Activated CD4-positive, alpha-beta T cell treated with anti-CD3 and anti-CD28 coated beads for 36 hours (primary cell): ENCODE measurements around the gene NTN1. TPM values are rescaled to one million over a fixed set of nuclear protein-coding genes. Genes with fewer than 3 reads are reported as not detected.
A peak's percentile ranks its signal among the peaks of the same experiment; 100 is the strongest.
"Not testable (repeated sequence)": the region's sequence is repeated elsewhere in the genome, so short reads cannot be mapped to it uniquely, and the experiment has no call there.

Experiments used
- ATAC-seq: fragments of 200-7000 bp; cut with Tn5 transposase; one replicate; pipeline ENCODE4 v1.10.0; 2021; ENCODE audit warnings: mild to moderate bottlenecking, moderate library complexity
- CTCF ChIA-PET: fragments of 350-600 bp; sonication (Branson Sonifier 250); formaldehyde crosslinking; loops from one replicate; lab custom pipeline; 2021; ENCODE audit warnings: antibody characterized with exemption; lab: Charles Lee
- POLR2A ChIA-PET: fragments of 350-600 bp; sonication (Branson Sonifier 250); formaldehyde crosslinking; loops from one replicate; lab custom pipeline; 2021; ENCODE audit warnings: antibody characterized with exemption, inconsistent platforms; lab: Charles Lee
- DNase-seq: peaks from one replicate; pipeline ENCODE4 v3.0.0-alpha.2; 2020
- H3K27ac Mint-ChIP-seq: one replicate; pipeline ENCODE4 v1.8.0; 2021; ENCODE audit warnings: mixed read lengths
- H3K27me3 Mint-ChIP-seq: one replicate; pipeline ENCODE4 v1.8.0; 2021; ENCODE audit warnings: mixed read lengths
- H3K36me3 Mint-ChIP-seq: one replicate; pipeline ENCODE4 v1.8.0; 2021; ENCODE audit warnings: low read depth, mixed read lengths
- H3K4me1 Mint-ChIP-seq: one replicate; pipeline ENCODE4 v1.8.0; 2021; ENCODE audit warnings: mixed read lengths
- H3K4me3 Mint-ChIP-seq: one replicate; pipeline ENCODE4 v1.8.0; 2021; ENCODE audit warnings: mild to moderate bottlenecking, moderate library complexity, mixed read lengths
- H3K9me3 Mint-ChIP-seq: one replicate; pipeline ENCODE4 v1.8.0; 2021; ENCODE audit warnings: low read depth, mixed read lengths
- intact Hi-C, 2 experiments: fragments of 100-400 bp; cut with DNase I in 1 of 2; cut with micrococcal nuclease in 1 of 2; formaldehyde crosslinking; loops; one replicate each; pipeline versions ENCODE4 v1.14.2 to v1.15.1; 2022 to 2024; cut with DNase I, micrococcal nuclease
- total RNA-seq, 2 experiments: library from RNA; stranded (reverse); gene quantifications; one replicate each; pipeline ENCODE4 v1.2.3, GENCODE V29; 2021

NTN1 gene
- total RNA-seq, 2 experiments from 2014 or later = 0.60 to 0.71 TPM

DNA sequence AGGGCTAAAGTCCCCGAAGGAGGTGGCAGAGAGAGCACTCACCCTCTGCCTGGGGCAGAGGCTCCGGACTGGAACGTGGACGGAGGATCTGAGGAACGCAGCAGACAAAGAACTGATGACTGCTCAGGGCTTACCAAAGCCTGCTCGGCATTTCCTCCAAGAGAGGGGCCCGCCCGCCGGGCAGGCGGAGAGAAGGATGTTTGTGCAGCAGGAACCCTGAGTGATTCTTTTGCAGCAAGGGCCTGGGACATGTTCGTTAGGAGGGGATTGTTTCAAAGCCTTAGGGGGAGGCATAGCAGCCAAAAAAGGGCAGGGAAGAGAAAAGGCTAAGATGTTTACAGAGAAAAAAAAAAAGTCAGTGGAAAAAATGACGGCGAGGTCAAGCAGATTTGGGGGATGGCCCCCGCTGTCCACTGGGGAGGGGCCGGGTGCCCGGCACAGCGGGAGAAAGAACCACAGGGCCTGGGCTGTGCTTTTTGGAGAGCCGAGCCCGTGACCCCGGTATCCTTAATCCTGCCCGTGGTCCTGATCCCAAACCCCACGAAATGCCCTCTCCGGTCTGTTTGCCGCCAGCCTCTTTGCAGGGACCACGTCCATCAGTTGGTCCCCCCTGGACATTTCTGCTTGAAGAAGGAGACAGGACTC is 129.3 kb downstream of the NTN1 start:
- ATAC-seq (no peak), DNase-seq (no peak)
- intact Hi-C loops = no loop called here
- H3K4me3 Mint-ChIP-seq = no peak overlapping the region
- ChIA-PET CTCF (no interaction called here), POLR2A (no interaction called here)
- H3K27ac Mint-ChIP-seq = no peak overlapping the region
- no peaks in the 10 kb centered on the region for H3K9me3 Mint-ChIP-seq
- no peaks in the 10 kb centered on the region for H3K4me1 Mint-ChIP-seq
- H3K27me3 Mint-ChIP-seq = peaks cover 4% of the 10 kb centered on the region
- no peaks in the 10 kb centered on the region for H3K36me3 Mint-ChIP-seq

- H3K4me3 Mint-ChIP-seq = no peak overlapping the region
- intact Hi-C loops = no loop called here
- POLR2A ChIA-PET = no interaction called here
- ATAC-seq (no peak), DNase-seq (no peak)
- H3K36me3 Mint-ChIP-seq = no peaks in the 10 kb centered on the region
- H3K27me3 Mint-ChIP-seq = peaks cover 4% of the 10 kb centered on the region
- H3K4me1 Mint-ChIP-seq = no peaks in the 10 kb centered on the region
- CTCF ChIA-PET = no interaction called here
- no peaks in the 10 kb centered on the region for H3K9me3 Mint-ChIP-seq
- H3K27ac Mint-ChIP-seq = no peak overlapping the region
These were observed 129.8 kb downstream of the NTN1 start for GRCh38 chr17:9151091-9151490.

GRCh38 chr17:9151740-9152139 is 130.4 kb downstream of the NTN1 start:
- H3K36me3 Mint-ChIP-seq, CTCF ChIA-PET, H3K27me3 Mint-ChIP-seq, H3K27ac Mint-ChIP-seq, DNase-seq, H3K4me3 Mint-ChIP-seq, intact Hi-C loops, ATAC-seq, H3K9me3 Mint-ChIP-seq, H3K4me1 Mint-ChIP-seq, POLR2A ChIA-PET: not testable (repeated sequence)

DNA sequence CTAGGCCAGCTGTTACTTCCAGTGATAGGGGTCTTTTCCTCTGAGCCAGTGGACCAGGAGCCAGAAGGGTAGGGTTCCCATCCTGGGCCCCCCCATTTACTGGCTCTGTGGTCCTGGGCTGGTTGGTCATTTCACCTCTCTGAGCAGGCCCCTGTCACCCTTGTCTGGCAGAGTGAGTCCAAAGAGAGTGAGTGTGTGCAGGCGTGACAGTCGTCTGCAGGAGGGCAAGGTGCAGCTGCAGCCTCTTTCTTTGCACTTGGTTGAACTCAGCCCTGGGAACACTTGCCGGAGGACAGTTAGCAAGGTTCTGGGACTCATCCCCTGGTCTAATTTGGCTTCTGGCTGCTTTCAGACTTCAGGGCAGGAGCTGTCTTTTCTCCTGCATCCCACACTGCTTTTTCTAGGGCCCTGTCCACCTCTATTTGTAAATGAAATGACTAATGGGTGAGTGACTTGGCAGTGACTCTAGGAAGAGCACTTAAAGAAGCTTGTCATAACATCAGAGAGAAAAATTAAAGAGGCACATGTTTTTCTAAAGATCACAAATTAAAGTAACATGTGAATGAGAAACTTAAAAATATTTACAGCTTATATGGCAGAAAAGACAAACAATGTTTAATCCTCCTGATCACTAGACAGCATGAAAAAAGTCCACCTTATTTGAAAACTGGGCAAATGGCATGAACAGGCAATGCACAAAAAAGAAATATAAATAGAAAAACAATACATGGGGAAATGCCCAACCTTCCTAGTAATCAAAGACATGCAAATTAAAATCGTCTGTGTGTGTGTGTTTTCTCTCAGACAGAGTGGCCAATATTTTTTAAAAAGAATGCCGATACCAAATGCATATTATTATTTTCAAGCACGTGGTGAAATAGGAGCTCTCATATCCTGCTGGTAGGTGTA is 137.5 kb downstream of the NTN1 start:
- H3K4me3 Mint-ChIP-seq = no peak overlapping the region
- peaks cover 4% of the 10 kb centered on the region for H3K9me3 Mint-ChIP-seq
- ChIA-PET CTCF (interaction anchor here (1.0 to 1.5 kb wide), 2 partner anchors 9 to 12 kb away, joined by 3 read pairs; no protein-coding TSS in a partner anchor), POLR2A (no interaction called here)
- no peak for ATAC-seq
- intact Hi-C loops = no loop called here
- H3K4me1 Mint-ChIP-seq = no peaks in the 10 kb centered on the region
- no peaks in the 10 kb centered on the region for H3K27me3 Mint-ChIP-seq
- DNase-seq = no peak
- no peaks in the 10 kb centered on the region for H3K36me3 Mint-ChIP-seq
- no peak overlapping the region for H3K27ac Mint-ChIP-seq

DNA sequence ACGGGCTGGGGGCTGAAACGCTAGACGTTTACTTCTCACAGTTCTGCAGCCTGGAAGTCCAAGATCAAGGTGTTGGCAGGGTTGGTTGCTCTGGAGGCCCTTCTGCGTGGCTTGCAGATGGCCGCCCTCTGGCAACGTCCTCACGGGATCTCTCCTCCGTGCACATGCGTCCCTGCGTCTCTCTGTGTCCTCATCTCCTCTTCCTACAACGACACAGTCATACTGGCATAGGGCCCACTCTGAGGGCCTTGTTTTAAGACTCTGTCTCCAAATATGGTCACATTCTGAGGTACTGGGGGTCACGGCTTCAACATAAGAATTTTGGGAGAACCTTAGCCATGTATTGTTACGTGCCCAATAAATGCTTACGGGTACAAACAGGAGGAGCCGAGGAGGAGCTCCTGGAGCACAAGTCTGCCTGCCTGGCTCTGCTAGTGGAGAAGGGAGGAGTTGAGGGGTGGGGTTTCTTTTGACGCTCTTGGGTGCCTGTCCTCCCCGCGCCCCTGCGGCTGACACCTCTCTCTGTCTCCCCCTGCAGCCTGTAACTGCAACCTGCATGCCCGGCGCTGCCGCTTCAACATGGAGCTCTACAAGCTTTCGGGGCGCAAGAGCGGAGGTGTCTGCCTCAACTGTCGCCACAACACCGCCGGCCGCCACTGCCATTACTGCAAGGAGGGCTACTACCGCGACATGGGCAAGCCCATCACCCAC is 141.1 kb downstream of the NTN1 start:
- no peak for ATAC-seq
- ChIA-PET CTCF (interaction anchor here (0.6 to 1.3 kb wide), 4 partner anchors 15 to 377 kb away, joined by 3 to 4 read pairs (median 4); no protein-coding TSS in a partner anchor), POLR2A (no interaction called here)
- Mint-ChIP-seq H3K9me3 (peaks cover 4% of the 10 kb centered on the region), H3K27ac (no peak overlapping the region), H3K27me3 (no peaks in the 10 kb centered on the region), H3K4me1 (no peaks in the 10 kb centered on the region), H3K36me3 (no peaks in the 10 kb centered on the region), H3K4me3 (no peak overlapping the region)
- intact Hi-C loops = no loop called here
- DNase-seq = peak; percentile 23

DNA sequence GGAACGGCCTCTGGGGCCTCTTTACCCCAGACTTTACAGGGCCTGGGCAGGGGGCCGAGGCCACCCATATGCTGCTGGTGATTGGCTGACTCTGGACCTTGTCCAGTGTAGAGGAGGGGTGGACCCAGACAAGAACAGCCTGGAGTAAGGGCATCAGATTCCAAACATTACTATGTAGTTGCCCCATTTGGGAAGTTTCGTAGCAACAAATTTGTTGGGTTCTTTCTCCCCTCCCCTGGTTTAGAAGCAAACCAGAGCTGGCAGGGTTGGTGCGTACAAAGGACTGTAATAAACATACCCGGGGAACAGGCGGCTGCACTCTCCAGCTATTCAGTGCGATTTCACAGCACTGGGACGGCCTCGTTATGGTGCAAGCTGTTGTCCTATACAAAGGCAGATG is 145.5 kb downstream of the NTN1 start:
- intact Hi-C loops = no loop called here
- ATAC-seq (no peak), DNase-seq (no peak)
- H3K4me3 Mint-ChIP-seq = no peak overlapping the region
- H3K27me3 Mint-ChIP-seq = peaks cover 2% of the 10 kb centered on the region
- H3K27ac Mint-ChIP-seq = no peak overlapping the region
- peaks cover 9% of the 10 kb centered on the region for H3K4me1 Mint-ChIP-seq
- POLR2A ChIA-PET = interaction anchor here (0.6 kb wide), 1 partner anchor 806 kb away, joined by 3 read pairs; no protein-coding TSS in a partner anchor
- CTCF ChIA-PET = no interaction called here
- H3K9me3 Mint-ChIP-seq = no peaks in the 10 kb centered on the region
- H3K36me3 Mint-ChIP-seq = no peaks in the 10 kb centered on the region

- Mint-ChIP-seq H3K36me3 (no peaks in the 10 kb centered on the region), H3K4me3 (no peak overlapping the region), H3K27ac (no peak overlapping the region), H3K4me1 (peaks cover 9% of the 10 kb centered on the region), H3K27me3 (peaks cover 2% of the 10 kb centered on the region), H3K9me3 (no peaks in the 10 kb centered on the region)
- ATAC-seq = no peak
- ChIA-PET POLR2A (interaction anchor here (0.6 kb wide), 1 partner anchor 807 kb away, joined by 3 read pairs; no protein-coding TSS in a partner anchor), CTCF (interaction anchor here (1.1 kb wide), 1 partner anchor 8 kb away, joined by 3 read pairs; no protein-coding TSS in a partner anchor)
- no peak for DNase-seq
- intact Hi-C loops = no loop called here
These were observed 146.1 kb downstream of the NTN1 start for GRCh38 chr17:9167379-9167778.

DNA sequence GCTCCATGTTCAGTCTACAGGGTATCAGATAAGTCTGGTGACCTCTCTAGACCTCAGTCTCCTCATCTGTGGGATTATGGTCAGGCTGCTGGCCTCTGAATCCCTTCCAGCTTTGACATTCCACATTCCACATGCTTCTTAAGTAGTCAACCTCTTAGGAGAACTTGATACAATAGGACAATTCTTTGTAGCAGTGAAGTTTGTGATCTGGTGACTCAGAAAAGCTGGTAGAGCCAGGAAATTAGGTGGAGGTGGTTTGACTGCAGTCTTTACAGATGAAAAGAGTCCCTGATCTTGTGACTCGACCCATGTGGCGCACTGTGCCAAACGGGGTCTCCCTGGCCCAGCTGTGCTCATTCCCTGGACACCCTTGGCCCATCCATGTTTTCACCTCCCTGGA is 147.8 kb downstream of the NTN1 start:
- DNase-seq (no peak), ATAC-seq (no peak)
- CTCF ChIA-PET = no interaction called here
- H3K36me3 Mint-ChIP-seq = no peaks in the 10 kb centered on the region
- POLR2A ChIA-PET = no interaction called here
- no peaks in the 10 kb centered on the region for H3K9me3 Mint-ChIP-seq
- no peak overlapping the region for H3K27ac Mint-ChIP-seq
- intact Hi-C loops = no loop called here
- peaks cover 2% of the 10 kb centered on the region for H3K27me3 Mint-ChIP-seq
- H3K4me3 Mint-ChIP-seq = no peak overlapping the region
- peaks cover 9% of the 10 kb centered on the region for H3K4me1 Mint-ChIP-seq

DNA sequence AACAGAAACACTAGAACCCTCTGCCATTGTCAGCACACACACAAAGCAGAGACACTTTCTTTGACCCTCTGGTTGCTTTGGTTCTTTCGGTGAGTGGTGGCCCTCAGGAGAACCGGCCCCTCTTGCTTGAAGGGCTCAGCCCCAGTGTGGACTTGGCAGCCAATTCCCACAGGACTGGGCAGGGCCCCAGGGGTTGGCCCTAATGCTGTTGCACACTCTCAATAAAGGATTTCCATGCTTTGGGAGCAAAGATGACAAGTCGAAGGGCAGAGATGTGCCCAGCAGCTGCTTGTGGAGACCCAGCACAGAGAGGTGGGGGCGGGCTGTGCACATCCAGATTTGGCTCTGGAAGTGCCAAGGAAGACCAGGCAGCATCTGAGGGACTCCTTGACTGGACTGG is 149.0 kb downstream of the NTN1 start:
- ATAC-seq (no peak), DNase-seq (no peak)
- no peaks in the 10 kb centered on the region for H3K9me3 Mint-ChIP-seq
- no peaks in the 10 kb centered on the region for H3K36me3 Mint-ChIP-seq
- H3K4me3 Mint-ChIP-seq = no peak overlapping the region
- H3K27ac Mint-ChIP-seq = no peak overlapping the region
- CTCF ChIA-PET = interaction anchor here (1.2 kb wide), 1 partner anchor 121 kb away, joined by 4 read pairs; no protein-coding TSS in a partner anchor
- H3K4me1 Mint-ChIP-seq = peaks cover 9% of the 10 kb centered on the region
- POLR2A ChIA-PET = no interaction called here
- intact Hi-C loops = no loop called here
- H3K27me3 Mint-ChIP-seq = peaks cover 2% of the 10 kb centered on the region

DNA sequence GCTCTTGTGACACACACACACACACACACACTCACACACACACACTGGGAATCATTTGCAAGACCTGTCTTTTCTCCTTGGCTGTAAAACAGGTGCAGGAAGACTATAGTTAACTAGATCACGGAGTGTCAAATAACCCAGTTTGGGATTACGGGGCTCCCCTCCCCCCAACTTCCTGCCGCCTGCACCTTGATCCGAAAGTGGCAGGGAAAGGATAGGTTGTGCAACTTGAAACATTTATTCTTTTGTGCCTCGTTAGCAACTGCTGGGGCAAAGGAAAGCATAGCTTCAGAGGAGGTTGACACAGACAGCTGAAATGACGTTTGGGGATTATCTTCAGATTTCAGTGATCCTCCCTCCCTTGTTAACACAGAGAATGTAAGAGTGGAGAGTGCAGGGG is 149.5 kb downstream of the NTN1 start:
- H3K36me3 Mint-ChIP-seq = no peaks in the 10 kb centered on the region
- ChIA-PET CTCF (no interaction called here), POLR2A (no interaction called here)
- H3K27ac Mint-ChIP-seq = no peak overlapping the region
- intact Hi-C loops = no loop called here
- no peak for ATAC-seq
- H3K27me3 Mint-ChIP-seq = peaks cover 2% of the 10 kb centered on the region
- DNase-seq = peak; percentile 7
- peaks cover 9% of the 10 kb centered on the region for H3K4me1 Mint-ChIP-seq
- no peak overlapping the region for H3K4me3 Mint-ChIP-seq
- no peaks in the 10 kb centered on the region for H3K9me3 Mint-ChIP-seq

- Mint-ChIP-seq H3K36me3 (no peaks in the 10 kb centered on the region), H3K9me3 (no peaks in the 10 kb centered on the region), H3K4me1 (peaks cover 15% of the 10 kb centered on the region), H3K27me3 (peaks cover under 1% of the 10 kb centered on the region), H3K27ac (no peak overlapping the region), H3K4me3 (no peak overlapping the region)
- ATAC-seq (no peak), DNase-seq (no peak)
- POLR2A ChIA-PET = no interaction called here
- CTCF ChIA-PET = interaction anchor here (0.7 kb wide), 1 partner anchor 195 kb away, joined by 3 read pairs; no protein-coding TSS in a partner anchor
- intact Hi-C loops = no loop called here
These were observed 152.2 kb downstream of the NTN1 start for GRCh38 chr17:9173386-9173983.
